Activated CD8-positive, alpha-beta memory T cell treated with anti-CD3 and anti-CD28 coated beads, Interleukin-2, amount 10 ng/mL, durations not matched to agents 7 days and 5 days (primary cell): ENCODE results near the gene PRR20C. TPM values are rescaled to one million over a fixed set of nuclear protein-coding genes. Genes with fewer than 3 reads are reported as not detected.
"Not testable (repeated sequence)": the region's sequence is repeated elsewhere in the genome, so short reads cannot be mapped to it uniquely, and the experiment has no call there.

ENCODE experiments used
- ATAC-seq: fragments of 150-1000 bp; cut with Tn5 transposase; one replicate; pipeline ENCODE4 v1.10.0; 2021; ENCODE audit warnings: moderate library complexity
- CTCF ChIA-PET: fragments of 350-600 bp; sonication (Branson Sonifier 250); formaldehyde crosslinking; loops from one replicate; lab custom pipeline; 2021; ENCODE audit warnings: antibody characterized with exemption; lab: Charles Lee
- DNase-seq: peaks from one replicate; pipeline ENCODE4 v3.0.0-alpha.2; 2020
- H3K27ac Mint-ChIP-seq: one replicate; pipeline ENCODE4 v1.8.0; 2021; ENCODE audit warnings: mild to moderate bottlenecking, mixed read lengths
- H3K27me3 Mint-ChIP-seq: one replicate; pipeline ENCODE4 v1.8.0; 2021; ENCODE audit warnings: mixed read lengths
- H3K36me3 Mint-ChIP-seq: one replicate; pipeline ENCODE4 v1.8.0; 2021; ENCODE audit warnings: mild to moderate bottlenecking, mixed read lengths
- H3K4me1 Mint-ChIP-seq: one replicate; pipeline ENCODE4 v1.8.0; 2021; ENCODE audit warnings: mixed read lengths
- H3K4me3 Mint-ChIP-seq: one replicate; pipeline ENCODE4 v1.8.0; 2021; ENCODE audit warnings: mild to moderate bottlenecking, moderate library complexity, mixed read lengths
- H3K9me3 Mint-ChIP-seq: one replicate; pipeline ENCODE4 v1.8.0; 2022; ENCODE audit warnings: low read depth, mixed read lengths
- total RNA-seq, 2 experiments: library from RNA; stranded (reverse); gene quantifications; one replicate each; pipeline ENCODE4 v1.2.3, GENCODE V29; 2021

The PRR20C gene
- not detected for total RNA-seq

- H3K36me3 Mint-ChIP-seq, H3K4me1 Mint-ChIP-seq, CTCF ChIA-PET, H3K27me3 Mint-ChIP-seq, DNase-seq, H3K4me3 Mint-ChIP-seq, H3K9me3 Mint-ChIP-seq, H3K27ac Mint-ChIP-seq, ATAC-seq: not testable (repeated sequence)
Observed at GRCh38 chr13:57153761-57154160, at the start of gene PRR20C. Gene PRR20C (plus strand): TSS chr13:57154061. CDS start chr13:57154448, 387 bp downstream.

- Mint-ChIP-seq H3K27me3 (no peaks in the 10 kb centered on the region), H3K36me3 (no peaks in the 10 kb centered on the region), H3K4me1 (no peaks in the 10 kb centered on the region), H3K4me3 (no peak overlapping the region), H3K27ac (no peak overlapping the region), H3K9me3 (peaks cover 5% of the 10 kb centered on the region)
- CTCF ChIA-PET: no interaction called here
- ATAC-seq (no peak), DNase-seq (no peak)
Observed at GRCh38 chr13:57114945-57115344, 38.9 kb upstream of the PRR20C start.

DNA sequence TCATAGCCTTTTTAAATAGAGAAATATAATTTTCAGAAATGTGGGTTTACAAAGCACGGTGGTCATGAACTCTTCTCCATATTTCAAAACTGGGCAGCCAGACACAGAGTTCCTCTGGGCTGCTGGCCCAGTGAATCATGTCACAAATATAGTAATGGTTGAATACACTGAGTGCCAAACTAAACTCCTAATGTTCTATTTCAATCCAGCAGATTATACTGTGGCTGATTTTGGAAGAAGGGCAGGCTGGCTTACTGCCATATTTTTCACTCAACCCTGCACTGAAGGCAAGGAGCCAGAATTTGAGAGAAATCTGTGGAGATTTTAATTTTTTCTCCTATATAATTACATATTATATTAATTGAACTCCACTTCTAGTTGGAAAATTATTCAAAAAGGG, 30.2 kb upstream of the PRR20C start:
- no peaks in the 10 kb centered on the region for H3K4me1 Mint-ChIP-seq
- peaks cover 9% of the 10 kb centered on the region for H3K9me3 Mint-ChIP-seq
- CTCF ChIA-PET: no interaction called here
- no peak for DNase-seq
- no peaks in the 10 kb centered on the region for H3K27me3 Mint-ChIP-seq
- H3K27ac Mint-ChIP-seq: no peak overlapping the region
- no peaks in the 10 kb centered on the region for H3K36me3 Mint-ChIP-seq
- no peak for ATAC-seq
- H3K4me3 Mint-ChIP-seq: no peak overlapping the region

- ATAC-seq (no peak), DNase-seq (no peak)
- no peak overlapping the region for H3K4me3 Mint-ChIP-seq
Observed at GRCh38 chr13:57128909-57129308, 25.0 kb upstream of the PRR20C start.

DNA sequence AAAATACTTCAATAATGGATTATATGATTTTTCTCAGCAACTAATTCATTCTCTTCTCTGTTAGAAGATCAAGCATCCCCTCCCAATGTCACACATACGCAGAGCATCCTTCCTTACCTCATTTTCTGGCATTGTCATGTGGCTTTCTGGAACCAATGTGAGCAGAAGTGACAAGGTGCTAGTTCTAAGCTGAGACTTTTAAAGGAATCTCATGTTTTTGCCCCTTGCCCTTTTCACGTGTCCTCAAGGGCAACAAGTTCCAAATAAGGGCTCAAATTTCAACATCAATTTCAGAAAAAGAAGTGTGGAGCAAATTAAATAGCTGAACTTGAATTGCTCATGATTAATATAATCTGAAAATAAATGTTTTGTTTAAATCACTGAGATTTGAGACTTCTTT, 17.8 kb upstream of the PRR20C start:
- ATAC-seq (no peak), DNase-seq (no peak)
- Mint-ChIP-seq H3K4me3 (no peak overlapping the region), H3K27me3 (no peaks in the 10 kb centered on the region), H3K27ac (no peak overlapping the region), H3K4me1 (no peaks in the 10 kb centered on the region), H3K36me3 (no peaks in the 10 kb centered on the region), H3K9me3 (peaks cover 6% of the 10 kb centered on the region)
- CTCF ChIA-PET: no interaction called here

More at GRCh38 chr13:57128909-57129308, 25.0 kb upstream of the PRR20C start:
- CTCF ChIA-PET: no interaction called here
- Mint-ChIP-seq H3K9me3 (peaks cover 11% of the 10 kb centered on the region), H3K36me3 (no peaks in the 10 kb centered on the region), H3K4me1 (no peaks in the 10 kb centered on the region), H3K27ac (no peak overlapping the region), H3K27me3 (no peaks in the 10 kb centered on the region)

GRCh38 chr13:57137585-57137984, 16.3 kb upstream of the PRR20C start:
- no peak for ATAC-seq
- Mint-ChIP-seq H3K4me3 (no peak overlapping the region), H3K9me3 (peaks cover 4% of the 10 kb centered on the region), H3K4me1 (no peaks in the 10 kb centered on the region), H3K27ac (no peak overlapping the region), H3K27me3 (no peaks in the 10 kb centered on the region), H3K36me3 (no peaks in the 10 kb centered on the region)
- CTCF ChIA-PET: no interaction called here
- DNase-seq: no peak

- DNase-seq (no peak), ATAC-seq (no peak)
- CTCF ChIA-PET: no interaction called here
- Mint-ChIP-seq H3K4me3 (no peak overlapping the region), H3K4me1 (no peaks in the 10 kb centered on the region), H3K27ac (no peak overlapping the region), H3K36me3 (no peaks in the 10 kb centered on the region), H3K9me3 (peaks cover 4% of the 10 kb centered on the region), H3K27me3 (no peaks in the 10 kb centered on the region)
Observed at GRCh38 chr13:57138988-57139387, 14.9 kb upstream of the PRR20C start.

DNA sequence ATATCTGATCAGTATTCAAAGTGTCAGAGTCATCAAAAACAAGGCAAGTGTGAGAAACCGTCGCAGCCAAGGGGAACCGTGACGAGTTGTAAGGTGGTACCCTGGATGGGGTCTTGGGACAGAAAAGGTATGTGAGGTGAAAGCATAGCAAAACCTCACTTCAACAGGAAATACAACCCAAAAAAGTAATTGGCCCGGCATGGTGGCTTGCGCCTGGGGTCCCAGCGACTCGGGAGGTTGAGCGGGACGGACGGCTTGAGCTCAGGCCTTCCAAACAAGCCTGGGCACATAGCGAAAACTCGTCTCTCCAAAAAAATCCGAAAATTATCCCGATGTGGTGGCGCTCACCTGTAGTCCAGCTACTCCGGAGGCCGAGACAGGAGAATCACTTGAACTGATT, 14.1 kb upstream of the PRR20C start:
- DNase-seq, ATAC-seq, H3K4me3 Mint-ChIP-seq, H3K36me3 Mint-ChIP-seq, H3K27me3 Mint-ChIP-seq, H3K9me3 Mint-ChIP-seq, CTCF ChIA-PET, H3K4me1 Mint-ChIP-seq, H3K27ac Mint-ChIP-seq: not testable (repeated sequence)

- H3K9me3 Mint-ChIP-seq, DNase-seq, ATAC-seq, H3K4me3 Mint-ChIP-seq, H3K27me3 Mint-ChIP-seq, H3K4me1 Mint-ChIP-seq, H3K36me3 Mint-ChIP-seq, CTCF ChIA-PET, H3K27ac Mint-ChIP-seq: not testable (repeated sequence)
Observed at GRCh38 chr13:57140235-57140968, 13.5 kb upstream of the PRR20C start, which contains the start of gene PRR20A. Gene PRR20A (plus strand): TSS chr13:57140918. CDS start chr13:57141305, 387 bp downstream.

- H3K4me3 Mint-ChIP-seq, H3K36me3 Mint-ChIP-seq, CTCF ChIA-PET, H3K9me3 Mint-ChIP-seq, H3K4me1 Mint-ChIP-seq, H3K27ac Mint-ChIP-seq, ATAC-seq, DNase-seq, H3K27me3 Mint-ChIP-seq: not testable (repeated sequence)
Observed at GRCh38 chr13:57147188-57147587, 6.7 kb upstream of the PRR20C start, which contains the start of gene PRR20B. Gene PRR20B (plus strand): TSS chr13:57147488. CDS start chr13:57147875, 387 bp downstream.

- H3K36me3 Mint-ChIP-seq, H3K9me3 Mint-ChIP-seq, H3K4me1 Mint-ChIP-seq, CTCF ChIA-PET, H3K4me3 Mint-ChIP-seq, DNase-seq, H3K27ac Mint-ChIP-seq, H3K27me3 Mint-ChIP-seq, ATAC-seq: not testable (repeated sequence)
Observed at GRCh38 chr13:57148106-57148505, 5.8 kb upstream of the PRR20C start.

DNA sequence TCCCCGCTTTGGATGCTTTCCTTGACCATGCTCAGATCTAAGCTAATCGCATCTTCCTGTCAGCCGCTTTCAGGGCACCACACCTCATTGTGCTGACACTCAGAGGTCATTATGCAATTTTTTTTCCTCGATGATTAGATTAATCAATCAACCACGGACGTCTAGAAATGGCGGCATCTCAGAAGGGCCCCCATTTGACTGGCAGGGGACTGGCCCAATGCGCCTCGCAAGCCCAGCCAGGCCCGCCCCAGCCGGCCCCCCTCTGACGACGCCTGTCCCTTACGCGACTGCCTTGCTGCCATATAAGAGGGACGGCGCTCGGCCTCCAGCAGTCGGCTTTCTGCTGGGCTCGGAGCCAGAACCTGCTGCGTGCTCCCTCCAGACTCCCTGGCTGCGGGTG, 6.5 kb downstream of the PRR20C start, which contains the start of gene PRR20D:
Gene PRR20D, plus strand, starts transcription at position 301 of the 400 bp plus-strand sequence. CDS start 387 bp downstream, outside the sequence.
- H3K4me3 Mint-ChIP-seq, H3K9me3 Mint-ChIP-seq, H3K4me1 Mint-ChIP-seq, H3K27me3 Mint-ChIP-seq, H3K36me3 Mint-ChIP-seq, DNase-seq, CTCF ChIA-PET, ATAC-seq, H3K27ac Mint-ChIP-seq: not testable (repeated sequence)

- CTCF ChIA-PET, H3K4me3 Mint-ChIP-seq, H3K27ac Mint-ChIP-seq, H3K9me3 Mint-ChIP-seq, H3K27me3 Mint-ChIP-seq, ATAC-seq, DNase-seq, H3K4me1 Mint-ChIP-seq, H3K36me3 Mint-ChIP-seq: not testable (repeated sequence)
Observed at GRCh38 chr13:57166897-57167296, 13.0 kb downstream of the PRR20C start, which contains the start of gene PRR20E. Gene PRR20E (plus strand): TSS chr13:57167197. CDS start chr13:57167584, 387 bp downstream.

GRCh38 chr13:57191667-57192066, 37.8 kb downstream of the PRR20C start:
- CTCF ChIA-PET: no interaction called here
- ATAC-seq (no peak), DNase-seq (no peak)
- Mint-ChIP-seq H3K36me3 (no peaks in the 10 kb centered on the region), H3K4me1 (no peaks in the 10 kb centered on the region), H3K27ac (no peak overlapping the region), H3K9me3 (peaks cover 9% of the 10 kb centered on the region), H3K27me3 (no peaks in the 10 kb centered on the region), H3K4me3 (no peak overlapping the region)
